RPMI8226 (cell line): Measurements from ENCODE around the gene OR2Z1.
"Not testable (repeated sequence)": the region's sequence is repeated elsewhere in the genome, so short reads cannot be mapped to it uniquely, and the experiment has no call there.

Experiments
- DNase-seq: peaks from one replicate; pipeline ENCODE4 v3.0.0-alpha.2; 2015

Gene OR2Z1

GRCh38 chr19:8703223-8703622 is 18.2 kb upstream of the OR2Z1 start:
- DNase-seq, result no peak

- not testable (repeated sequence) for DNase-seq
Measured at GRCh38 chr19:8705304-8705703, 16.1 kb upstream of the OR2Z1 start.

DNA sequence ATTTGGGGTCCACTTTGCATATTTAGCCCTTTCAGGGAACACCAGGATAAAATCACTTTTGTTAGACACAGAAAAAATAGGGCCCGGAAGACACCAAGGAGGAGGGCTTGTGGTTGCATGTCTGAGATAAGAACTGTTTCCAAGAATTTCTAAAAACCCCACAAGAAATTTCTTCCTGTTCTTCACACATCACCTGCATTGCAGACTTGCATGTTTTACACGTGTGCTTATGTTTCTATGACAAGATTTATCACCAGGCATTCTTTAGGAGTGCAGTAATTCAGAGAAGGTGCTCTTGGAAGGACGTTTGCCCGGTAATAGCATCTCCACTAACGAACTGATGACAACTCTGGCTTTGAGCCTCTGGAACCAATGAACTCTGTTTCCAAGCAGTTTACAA is 15.7 kb upstream of the OR2Z1 start:
- no peak for DNase-seq

- DNase-seq, result not testable (repeated sequence)
Measured at GRCh38 chr19:8710337-8710736, 11.1 kb upstream of the OR2Z1 start.

GRCh38 chr19:8722032-8722431 is 598 bp downstream of the OR2Z1 start:
- no peak for DNase-seq

- no peak for DNase-seq
Measured at GRCh38 chr19:8724276-8724675, 2.8 kb downstream of the OR2Z1 start.

DNA sequence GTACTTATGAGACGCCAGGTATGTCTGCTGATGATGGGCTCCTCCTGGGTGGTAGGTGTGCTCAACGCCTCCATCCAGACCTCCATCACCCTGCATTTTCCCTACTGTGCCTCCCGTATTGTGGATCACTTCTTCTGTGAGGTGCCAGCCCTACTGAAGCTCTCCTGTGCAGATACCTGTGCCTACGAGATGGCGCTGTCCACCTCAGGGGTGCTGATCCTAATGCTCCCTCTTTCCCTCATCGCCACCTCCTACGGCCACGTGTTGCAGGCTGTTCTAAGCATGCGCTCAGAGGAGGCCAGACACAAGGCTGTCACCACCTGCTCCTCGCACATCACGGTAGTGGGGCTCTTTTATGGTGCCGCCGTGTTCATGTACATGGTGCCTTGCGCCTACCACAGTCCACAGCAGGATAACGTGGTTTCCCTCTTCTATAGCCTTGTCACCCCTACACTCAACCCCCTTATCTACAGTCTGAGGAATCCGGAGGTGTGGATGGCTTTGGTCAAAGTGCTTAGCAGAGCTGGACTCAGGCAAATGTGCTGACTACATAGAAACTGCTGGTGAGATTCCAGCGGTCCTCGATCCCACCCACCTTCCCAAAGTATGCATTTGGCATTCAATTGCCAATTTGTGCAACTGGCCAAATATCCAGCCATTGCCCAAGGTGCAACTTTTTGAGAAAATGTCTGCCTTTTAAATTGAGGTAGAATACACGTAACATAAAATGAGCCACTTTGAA is 10.2 kb downstream of the OR2Z1 start:
- DNase-seq, result peak; percentile 52

DNA sequence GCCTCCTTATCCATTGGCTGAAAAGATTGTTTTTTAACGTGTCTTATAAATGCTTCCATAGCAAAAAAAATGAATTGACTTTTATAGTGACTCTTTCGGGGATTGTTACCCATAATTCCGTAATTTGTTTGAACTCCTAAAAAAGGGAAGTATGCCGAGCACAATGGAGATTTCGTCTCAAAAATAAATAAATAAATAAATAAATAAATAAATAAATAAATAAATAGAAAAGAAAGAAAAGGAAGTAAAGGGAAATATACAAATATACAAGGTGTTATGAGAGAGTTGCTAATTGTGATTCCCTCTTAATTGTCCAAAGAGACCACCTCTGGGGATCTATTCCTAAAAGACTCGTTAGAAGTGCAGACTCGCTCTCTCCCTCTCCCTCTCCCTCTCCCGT is 16.9 kb downstream of the OR2Z1 start:
- no peak for DNase-seq

GRCh38 chr19:8739291-8740065 is 18.0 kb downstream of the OR2Z1 start:
- DNase-seq, result not testable (repeated sequence)

GRCh38 chr19:8767257-8767656 is 45.8 kb downstream of the OR2Z1 start:
- DNase-seq, result not testable (repeated sequence)

- DNase-seq, result not testable (repeated sequence)
Measured at GRCh38 chr19:8769265-8769664, 47.8 kb downstream of the OR2Z1 start.

DNA sequence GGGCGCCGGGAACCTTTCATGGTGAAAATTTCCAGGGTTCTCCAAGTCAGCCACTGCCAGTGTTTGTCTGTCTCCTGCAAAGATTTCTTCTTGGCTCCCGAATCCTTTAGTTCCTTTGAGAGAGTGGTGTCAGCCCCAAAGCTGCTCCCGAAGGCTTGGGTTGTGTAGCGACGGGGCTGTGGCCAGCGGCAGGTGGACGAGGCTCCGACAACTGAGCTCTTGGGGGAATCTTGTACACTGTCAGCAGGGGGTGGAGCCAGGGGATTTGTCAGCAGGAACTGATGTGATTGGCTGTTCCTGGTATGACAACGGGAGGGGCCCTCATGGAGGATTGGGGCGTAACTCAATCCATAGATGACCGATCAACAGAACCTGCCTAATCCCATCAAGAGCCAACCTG is 52.2 kb downstream of the OR2Z1 start:
- DNase-seq, result not testable (repeated sequence)
